Measurements from ENCODE around the gene HPCA.
A peak's percentile ranks its signal among the peaks of the same experiment; 100 is the strongest.

Gene HPCA

GRCh38 chr1:32890516-32891240, 4.4 kb downstream of the HPCA start:
- DNase-seq, result no peak

- no peak for DNase-seq
Observed at GRCh38 chr1:32891241-32891570, 4.9 kb downstream of the HPCA start.

DNA sequence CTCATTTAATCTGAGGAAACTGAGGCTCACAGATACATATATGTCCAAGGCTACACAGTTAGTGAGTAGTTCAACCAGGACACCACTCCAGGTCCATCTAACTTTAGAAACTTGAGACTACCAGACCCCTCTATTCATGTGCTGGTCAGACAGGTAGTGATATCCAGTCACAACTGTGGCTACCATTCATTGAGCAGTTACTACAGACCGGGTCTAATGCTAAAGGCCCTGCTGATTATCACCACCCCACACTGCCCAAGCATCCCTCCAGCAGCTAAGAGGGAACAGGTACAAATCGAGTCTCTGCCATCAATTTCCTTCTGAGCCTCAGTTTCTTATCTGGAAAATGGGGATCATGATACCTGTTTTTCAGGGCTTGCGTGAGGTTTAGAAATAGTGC, 5.3 kb downstream of the HPCA start:
- DNase-seq, result no peak

GRCh38 chr1:32892368-32893197, 6.3 kb downstream of the HPCA start:
- DNase-seq, result peak; percentile 89

GRCh38 chr1:32893198-32894018, 7.1 kb downstream of the HPCA start:
- DNase-seq, result peak; percentile 83

DNA sequence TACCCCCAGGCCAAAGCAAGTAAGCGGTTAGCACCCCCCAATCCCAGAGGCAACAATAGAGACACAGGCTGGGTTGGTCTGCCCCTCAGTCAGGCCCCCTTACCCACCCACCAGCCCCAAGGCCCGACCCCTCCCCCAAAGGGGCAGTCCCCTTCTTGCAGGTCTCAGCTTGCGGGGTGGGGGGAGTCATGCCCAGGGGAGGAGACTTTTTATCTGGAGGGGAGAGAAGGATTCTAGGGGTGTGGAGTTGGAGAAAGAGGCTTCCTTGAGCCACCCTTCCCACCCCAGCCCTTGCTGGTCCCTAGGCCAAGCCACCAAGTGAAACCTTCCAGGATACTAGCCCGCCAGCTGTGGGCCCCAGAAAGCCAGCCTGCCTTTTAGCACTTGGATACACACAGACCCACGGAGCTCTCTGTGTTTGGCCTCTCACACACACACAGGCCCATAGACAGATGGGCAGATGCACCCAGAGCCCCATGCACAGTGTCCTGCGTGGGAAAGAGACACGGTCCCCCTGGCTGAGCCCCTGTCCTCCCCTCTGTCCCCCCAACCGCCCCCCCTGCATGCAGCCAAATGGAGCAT, 7.8 kb downstream of the HPCA start:
- peak; percentile 40 for DNase-seq

DNA sequence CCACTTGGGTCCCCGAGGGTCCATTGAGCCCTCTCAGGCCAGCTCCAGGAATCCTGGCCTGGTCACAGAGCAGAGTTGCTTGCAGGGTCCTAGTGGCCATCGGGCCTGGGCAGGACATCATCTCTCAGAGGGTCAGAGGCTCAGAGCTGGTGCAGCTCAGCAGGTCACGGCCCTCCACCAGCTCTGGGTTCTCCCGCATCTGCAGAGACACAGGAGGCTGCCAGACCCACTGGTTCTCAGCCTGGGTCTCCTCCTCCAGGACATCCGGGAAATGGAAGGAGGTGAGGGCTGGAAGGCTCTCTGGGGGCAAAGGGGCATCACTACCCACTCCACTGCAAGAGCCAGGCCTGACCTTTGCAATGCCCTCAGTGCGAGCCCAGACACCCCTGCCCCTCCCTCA, 8.4 kb downstream of the HPCA start:
- DNase-seq, result no peak

DNA sequence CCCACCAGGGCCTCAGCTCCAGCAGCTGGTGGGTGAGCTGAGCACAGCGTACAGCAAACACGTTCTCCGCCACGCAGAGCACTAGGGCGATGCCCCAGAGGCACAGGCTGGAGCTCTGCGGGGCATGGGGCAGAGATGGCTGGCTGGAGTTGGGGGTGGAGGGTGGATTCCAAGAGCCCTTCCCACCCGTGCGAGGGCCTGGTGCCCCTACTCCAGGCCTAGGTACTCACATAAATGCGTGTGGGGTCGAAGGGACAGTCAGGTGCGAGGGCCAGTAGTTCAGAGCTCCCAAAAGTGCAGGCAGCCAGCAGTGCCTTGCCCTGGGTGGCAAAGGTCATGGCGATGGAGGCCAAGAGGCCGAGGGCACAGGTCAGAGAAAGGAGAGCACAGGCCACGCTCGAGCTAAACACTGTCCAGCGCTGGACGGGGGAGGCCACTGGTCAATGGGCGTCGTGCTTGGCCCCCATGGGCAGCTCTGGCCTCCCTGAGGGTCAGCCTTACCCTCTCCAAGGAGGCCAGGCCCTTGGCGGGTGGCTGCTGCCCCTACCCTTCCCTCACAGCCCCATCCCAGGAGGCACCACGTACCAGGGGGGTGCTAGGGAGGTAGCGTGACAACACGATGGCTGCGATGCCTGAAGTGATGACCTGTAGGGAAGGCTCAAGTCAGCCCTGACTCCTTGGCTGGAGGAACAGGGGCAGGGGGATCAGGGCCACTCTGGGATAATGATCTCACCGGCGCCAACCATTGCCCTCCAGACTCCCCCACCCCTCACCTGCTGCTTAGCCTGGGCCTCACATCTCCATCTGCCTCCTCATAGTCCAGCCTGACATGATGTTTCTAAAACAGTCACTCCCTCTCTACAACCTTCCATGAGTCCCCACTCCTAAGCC, 9.3 kb downstream of the HPCA start:
- no peak for DNase-seq

- no peak for DNase-seq
Observed at GRCh38 chr1:32896451-32896850, 10.2 kb downstream of the HPCA start.

DNA sequence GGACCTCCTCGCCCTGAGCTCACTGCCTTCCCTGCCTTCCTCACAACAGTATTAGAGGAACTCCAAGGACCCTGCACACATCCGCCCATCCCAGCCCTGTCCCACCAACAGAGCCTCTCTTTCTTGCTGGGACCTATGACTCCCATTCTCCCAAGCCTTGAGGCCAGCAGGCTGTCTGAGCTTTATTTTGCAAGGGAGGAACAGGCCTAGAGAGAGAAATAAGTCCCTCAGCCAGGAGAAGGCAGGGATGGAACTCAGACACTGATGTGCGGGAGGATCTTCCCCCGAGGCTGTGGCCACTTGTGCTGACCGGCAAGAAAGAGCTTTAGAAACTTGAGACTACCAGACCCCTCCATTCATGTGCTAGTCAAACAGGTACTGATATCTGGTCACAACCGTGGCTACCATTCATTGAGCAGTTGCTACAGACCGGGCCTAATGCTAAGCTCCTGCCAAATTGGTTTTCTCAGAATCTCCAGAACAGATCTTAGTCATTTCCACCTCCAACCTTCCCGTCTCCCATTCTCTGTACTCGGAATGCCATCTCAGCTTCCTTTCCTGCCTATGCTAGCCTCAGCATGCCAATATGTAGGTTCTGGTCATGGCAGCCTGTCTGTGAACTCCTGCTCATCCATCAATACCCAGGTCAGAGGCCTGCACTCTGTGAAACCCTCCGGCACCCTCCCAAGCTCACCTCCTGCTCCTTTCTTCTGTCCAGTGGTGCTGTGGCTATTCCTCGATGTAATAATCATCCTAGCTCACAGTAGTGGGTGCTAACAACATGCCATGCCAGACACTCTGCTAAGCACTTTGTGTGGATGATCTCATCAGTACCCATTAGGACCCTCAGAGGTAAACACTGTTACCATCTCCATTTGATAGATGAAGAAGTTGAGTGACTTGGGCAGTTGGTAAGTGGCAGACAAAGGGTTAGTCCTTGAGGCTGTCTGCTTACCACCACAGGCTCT, 11.1 kb downstream of the HPCA start:
- DNase-seq, result no peak

GRCh38 chr1:32898056-32898455, 11.8 kb downstream of the HPCA start:
- no peak for DNase-seq

DNA sequence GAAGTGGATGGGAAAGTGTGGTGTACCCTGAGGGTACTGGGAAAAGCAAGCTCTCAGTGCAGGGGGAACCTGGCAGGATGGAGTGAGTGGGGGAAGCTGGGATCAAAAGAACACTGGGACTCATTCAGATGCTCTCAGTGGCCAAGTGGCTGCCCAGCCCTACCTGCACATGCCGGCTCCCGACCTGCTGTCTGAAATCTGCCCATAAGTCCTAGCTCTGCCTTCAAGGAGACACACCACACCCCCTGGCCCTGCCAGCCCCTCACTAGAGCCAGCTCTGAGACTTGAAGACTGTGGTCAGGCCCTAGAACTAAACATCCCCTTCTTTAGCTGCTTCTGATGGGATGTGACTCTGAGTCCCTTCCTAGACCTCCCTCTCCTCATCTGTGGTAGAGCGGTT, 12.7 kb downstream of the HPCA start:
- no peak for DNase-seq

- DNase-seq, result no peak
Observed at GRCh38 chr1:32899586-32900296, 13.4 kb downstream of the HPCA start.

- peak; percentile 44 for DNase-seq
Observed at GRCh38 chr1:32900371-32900955, 14.2 kb downstream of the HPCA start.

DNA sequence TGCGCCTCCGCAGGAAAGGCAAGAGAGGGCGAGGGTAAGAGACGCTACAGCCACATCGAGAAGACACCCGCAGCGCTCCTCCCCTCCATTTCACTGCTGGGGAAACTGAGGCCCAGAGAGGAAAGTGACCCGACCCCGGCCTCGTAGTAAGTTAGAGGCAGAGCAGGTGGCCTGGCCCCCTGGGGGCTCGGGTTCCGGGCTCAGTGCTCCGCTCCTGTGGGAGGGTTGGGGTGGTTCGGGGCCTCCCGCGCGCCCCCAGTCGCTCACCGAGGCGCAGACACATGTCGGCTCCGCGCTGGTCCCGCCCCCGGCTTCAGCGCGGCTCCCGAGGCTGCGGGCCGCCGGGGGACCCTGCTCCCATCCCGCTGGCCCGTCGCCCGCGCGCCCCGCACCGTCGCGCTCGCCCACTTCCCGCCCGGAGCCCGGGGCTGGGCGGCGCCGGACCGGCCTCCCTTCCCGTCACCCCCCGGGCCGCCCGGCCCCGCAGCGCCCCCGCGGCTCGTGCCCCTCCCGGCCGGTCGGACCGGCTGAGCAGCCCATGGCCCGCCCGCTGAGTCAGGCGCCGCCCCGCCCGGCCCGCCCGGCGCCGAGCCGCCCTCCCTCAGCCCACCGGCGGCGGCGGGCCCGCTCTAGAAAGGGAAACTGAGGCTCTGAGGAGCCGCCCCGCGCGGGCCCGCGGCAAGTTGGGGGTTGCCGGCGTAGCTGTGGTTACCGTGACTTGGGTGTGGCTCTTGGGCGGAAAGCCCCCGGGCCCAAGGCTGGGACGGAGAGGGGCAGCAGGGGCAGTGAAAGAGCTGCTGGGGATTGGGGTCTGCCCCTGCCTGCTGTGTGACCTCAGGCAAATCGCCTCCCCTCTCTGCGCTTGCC, 14.9 kb downstream of the HPCA start, which contains the start of gene TMEM54:
Gene TMEM54, minus strand, starts transcription at position 434 of the 867 bp plus-strand sequence. Its CDS starts 151 bp downstream, at position 283.
- peak; percentile 85 for DNase-seq

DNA sequence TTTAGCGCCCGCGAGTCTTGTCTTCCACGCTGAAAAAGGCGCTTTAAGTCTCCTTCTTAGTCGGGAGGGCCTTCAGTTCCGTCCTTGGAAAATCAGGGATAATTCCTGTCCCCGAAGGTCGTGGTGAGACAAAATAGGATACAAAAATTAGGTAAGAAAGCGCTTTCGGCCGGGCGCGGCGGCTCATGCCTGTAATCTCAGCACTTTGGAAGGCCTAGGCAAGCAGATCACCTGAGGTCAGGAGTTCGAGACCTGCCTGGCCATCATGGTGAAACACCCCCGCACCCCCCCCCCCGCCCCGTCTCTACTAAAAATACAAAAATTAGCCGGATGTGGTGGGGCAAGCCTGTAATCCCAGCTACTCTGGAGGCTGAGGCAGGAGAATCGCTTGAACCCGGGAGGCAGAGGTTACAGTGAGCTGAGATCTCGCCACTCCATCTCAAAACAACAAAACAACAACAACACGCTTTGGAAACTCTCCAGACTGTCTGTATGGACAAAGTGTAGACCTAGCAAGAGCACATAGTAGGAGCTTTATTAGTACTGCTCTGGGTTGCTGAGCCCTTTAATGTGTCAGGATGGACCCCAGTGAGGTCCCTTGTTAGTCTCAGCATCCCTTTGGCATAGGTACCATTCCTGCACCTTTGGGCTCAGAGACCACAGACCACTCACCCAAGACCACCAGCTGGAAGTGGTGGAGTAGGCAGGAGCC, 15.7 kb downstream of the HPCA start:
- peak; percentile 46 for DNase-seq

DNA sequence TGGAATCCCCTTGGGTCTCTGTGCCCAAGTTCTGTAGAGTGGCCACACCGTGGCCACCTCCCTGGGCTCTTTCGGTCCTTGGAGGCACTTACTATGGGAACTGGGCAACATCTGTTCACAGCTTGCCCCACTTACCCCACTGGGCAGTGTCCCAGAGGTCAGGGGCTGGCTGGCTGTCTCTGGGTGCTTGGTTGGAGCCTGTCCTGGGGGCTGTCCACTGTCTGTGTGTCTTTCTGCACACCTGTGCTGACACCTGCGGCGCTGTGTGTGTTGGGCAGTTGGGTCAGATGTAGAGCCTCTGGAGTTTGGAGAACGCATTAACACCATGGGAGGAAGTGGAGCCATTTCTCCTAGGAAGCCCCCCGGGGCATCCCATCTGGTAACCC, 16.2 kb downstream of the HPCA start:
- no peak for DNase-seq
